ENCODE measurements around the gene RWDD3.

The RWDD3 gene

DNA sequence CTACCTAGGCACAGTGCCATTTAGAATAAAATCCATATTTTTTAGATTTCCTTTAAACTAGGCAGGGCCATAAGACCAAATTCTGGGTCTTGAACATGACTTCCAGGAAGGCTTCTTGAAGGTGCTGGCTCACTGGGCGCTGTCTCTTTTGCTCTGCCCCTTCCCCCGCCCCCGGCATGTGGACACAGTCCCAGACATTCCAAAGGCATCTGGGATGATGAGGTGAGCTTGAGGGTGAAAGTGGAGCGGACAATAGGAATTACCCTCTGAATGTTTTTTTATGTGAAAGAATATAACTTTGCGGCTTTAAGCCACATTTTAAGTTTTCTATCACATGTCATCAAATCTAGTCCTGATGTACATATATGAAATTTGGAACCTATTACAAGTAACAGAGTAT, 29.4 kb downstream of the RWDD3 start:
- in situ Hi-C loops (cut with HindIII; ENCODE audit: low sequenced_read_pairs) = no loop called here

GRCh38 chr1:95265106-95265505, 31.1 kb downstream of the RWDD3 start:
- in situ Hi-C loops (cut with HindIII; ENCODE audit: low sequenced_read_pairs) = no loop called here
- TF ChIP-seq, protein P1, sequence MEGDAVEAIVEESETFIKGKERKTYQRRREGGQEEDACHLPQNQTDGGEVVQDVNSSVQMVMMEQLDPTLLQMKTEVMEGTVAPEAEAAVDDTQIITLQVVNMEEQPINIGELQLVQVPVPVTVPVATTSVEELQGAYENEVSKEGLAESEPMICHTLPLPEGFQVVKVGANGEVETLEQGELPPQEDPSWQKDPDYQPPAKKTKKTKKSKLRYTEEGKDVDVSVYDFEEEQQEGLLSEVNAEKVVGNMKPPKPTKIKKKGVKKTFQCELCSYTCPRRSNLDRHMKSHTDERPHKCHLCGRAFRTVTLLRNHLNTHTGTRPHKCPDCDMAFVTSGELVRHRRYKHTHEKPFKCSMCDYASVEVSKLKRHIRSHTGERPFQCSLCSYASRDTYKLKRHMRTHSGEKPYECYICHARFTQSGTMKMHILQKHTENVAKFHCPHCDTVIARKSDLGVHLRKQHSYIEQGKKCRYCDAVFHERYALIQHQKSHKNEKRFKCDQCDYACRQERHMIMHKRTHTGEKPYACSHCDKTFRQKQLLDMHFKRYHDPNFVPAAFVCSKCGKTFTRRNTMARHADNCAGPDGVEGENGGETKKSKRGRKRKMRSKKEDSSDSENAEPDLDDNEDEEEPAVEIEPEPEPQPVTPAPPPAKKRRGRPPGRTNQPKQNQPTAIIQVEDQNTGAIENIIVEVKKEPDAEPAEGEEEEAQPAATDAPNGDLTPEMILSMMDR (IDR thresholded peaks at IDR 0.05; ENCODE audit: low read depth, low read length, missing control alignments) = no peak
- DNase-seq (ENCODE audit: low read depth) = no peak
- H3K4me3 ChIP-seq (ENCODE audit: low read depth, low read length) = no peak overlapping the region

More for the DNA sequence above, 29.4 kb downstream of the RWDD3 start:
- H3K4me3 ChIP-seq (ENCODE audit: low read depth, low read length) = no peak overlapping the region
- no peak for DNase-seq (ENCODE audit: low read depth)
- TF ChIP-seq, protein P1 (IDR thresholded peaks at IDR 0.05; ENCODE audit: low read depth, low read length, missing control alignments) = no peak

DNA sequence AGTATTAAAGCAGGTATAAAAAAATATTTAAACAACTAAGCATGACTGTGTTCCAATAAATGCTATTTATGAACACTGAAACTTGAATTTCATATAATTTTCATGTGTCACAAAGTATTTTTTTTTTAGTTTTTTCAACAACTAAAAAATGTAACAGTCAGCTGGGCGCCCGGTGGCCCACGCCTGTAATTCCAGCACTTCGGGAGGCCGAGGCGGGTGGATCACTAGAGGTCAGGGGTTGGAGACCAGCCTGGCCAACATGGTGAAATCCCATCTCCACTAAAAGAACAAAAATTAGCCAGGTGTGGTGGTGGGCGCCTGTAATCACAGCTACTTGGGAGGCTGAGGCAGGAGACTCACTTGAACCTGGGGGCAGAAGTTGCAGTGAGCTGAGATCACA, 42.4 kb downstream of the RWDD3 start:
- TF ChIP-seq, protein P1 (IDR thresholded peaks at IDR 0.05; ENCODE audit: low read depth, low read length, missing control alignments) = no peak
- DNase-seq (ENCODE audit: low read depth) = no peak
- no peak overlapping the region for H3K4me3 ChIP-seq (ENCODE audit: low read depth, low read length)
- in situ Hi-C loops (cut with HindIII; ENCODE audit: low sequenced_read_pairs) = no loop called here

GRCh38 chr1:95278173-95279006, 44.4 kb downstream of the RWDD3 start:
- in situ Hi-C loops (cut with HindIII; ENCODE audit: low sequenced_read_pairs) = no loop called here
- TF ChIP-seq, protein P1 (IDR thresholded peaks at IDR 0.05; ENCODE audit: low read depth, low read length, missing control alignments) = no peak
- H3K4me3 ChIP-seq (ENCODE audit: low read depth, low read length) = no peak overlapping the region
- DNase-seq (ENCODE audit: low read depth) = no peak

DNA sequence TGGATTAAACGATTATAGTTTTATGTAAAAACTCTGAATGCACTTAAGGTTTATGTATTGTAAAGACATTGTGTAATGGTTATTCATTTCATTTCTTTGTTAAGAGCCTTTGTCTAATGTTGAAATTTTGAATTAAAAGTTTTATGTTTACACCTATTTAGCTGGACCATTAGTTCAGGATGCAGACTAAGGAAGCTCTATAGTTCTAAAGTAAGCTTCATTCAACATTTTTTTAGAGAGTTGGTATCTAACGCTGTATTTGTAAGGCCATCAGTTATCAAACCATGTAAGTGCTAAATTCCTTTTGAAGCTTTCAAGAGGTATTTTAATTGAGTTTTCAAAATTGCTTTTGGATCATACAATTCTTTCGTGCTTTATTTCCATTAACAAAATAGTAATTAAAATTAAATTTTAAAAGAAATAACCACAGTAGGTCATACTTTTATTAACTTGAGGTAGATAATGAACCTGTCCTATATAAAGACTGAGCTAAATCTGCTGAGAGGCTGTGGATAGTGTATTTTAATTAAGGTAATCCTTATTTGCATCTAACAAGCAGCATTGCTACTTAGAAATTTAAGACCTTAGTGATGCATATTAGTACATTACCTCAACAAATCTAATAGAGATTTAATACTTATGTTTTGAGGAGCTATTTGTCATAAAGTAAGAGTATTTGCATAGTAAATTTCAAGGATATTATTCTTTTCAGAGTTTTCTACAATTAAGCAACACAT, 47.9 kb downstream of the RWDD3 start:
- TF ChIP-seq, protein P1 (IDR thresholded peaks at IDR 0.05; ENCODE audit: low read depth, low read length, missing control alignments) = no peak
- H3K4me3 ChIP-seq (ENCODE audit: low read depth, low read length) = no peak overlapping the region
- DNase-seq (ENCODE audit: low read depth) = no peak
- in situ Hi-C loops (cut with HindIII; ENCODE audit: low sequenced_read_pairs) = no loop called here

- H3K4me3 ChIP-seq (ENCODE audit: low read depth, low read length) = no peak overlapping the region
- no peak for DNase-seq (ENCODE audit: low read depth)
- in situ Hi-C loops (cut with HindIII; ENCODE audit: low sequenced_read_pairs) = no loop called here
- TF ChIP-seq, protein P1 (IDR thresholded peaks at IDR 0.05; ENCODE audit: low read depth, low read length, missing control alignments) = no peak
Observed at GRCh38 chr1:95282518-95282895, 48.5 kb downstream of the RWDD3 start.
